SU-DHL-6 (cell line): ENCODE results near the gene NCOA4.
"Not testable (repeated sequence)": the region's sequence is repeated elsewhere in the genome, so short reads cannot be mapped to it uniquely, and the experiment has no call there.

ENCODE experiments used
- H2AFZ ChIP-seq: fragments of 200-600 bp; sonication (generic); 2 replicates; pipeline ENCODE4 v1.6.1; 2014; ENCODE audit warnings: low read depth, mild to moderate bottlenecking, moderate library complexity, mixed read lengths, antibody characterized with exemption, low read length; ENCODE audit not compliant: severe bottlenecking
- H3F3A ChIP-seq: fragments of 200-600 bp; shearing (Covaris generic); 2 replicates; pipeline ENCODE4 v1.6.0; 2016; ENCODE audit warnings: antibody characterized with exemption, mild to moderate bottlenecking; ENCODE audit not compliant: insufficient read depth
- H3K27ac ChIP-seq: fragments of 200-600 bp; sonication (generic); 2 replicates; pipeline ENCODE4 v1.5.1; 2016; ENCODE audit warnings: low read depth, mild to moderate bottlenecking, low read length, moderate library complexity, mixed read lengths
- H3K27me3 ChIP-seq: fragments of 200-600 bp; sonication (generic), shearing (Covaris generic); 2 replicates; pipeline ENCODE4 v1.6.0; 2014; ENCODE audit warnings: mild to moderate bottlenecking, low read length
- H3K36me3 ChIP-seq: fragments of 200-600 bp; sonication (generic); 2 replicates; pipeline ENCODE4 v1.6.1; 2014; ENCODE audit warnings: mild to moderate bottlenecking, low read length, mixed read lengths
- H3K4me2 ChIP-seq: fragments of 300-600, 200-600 bp; shearing (Covaris generic), sonication (generic); 2 replicates; pipeline ENCODE4 v1.6.0; 2014; ENCODE audit warnings: low read length, low read depth, mild to moderate bottlenecking; ENCODE audit not compliant: poor library complexity, severe bottlenecking
- H3K4me3 ChIP-seq: fragments of 200-600 bp; sonication (generic); 2 replicates; pipeline ENCODE4 v1.5.1; 2014; ENCODE audit warnings: antibody characterized with exemption, low read length, mild to moderate bottlenecking, mixed read lengths; ENCODE audit not compliant: insufficient read depth, poor library complexity, severe bottlenecking
- H3K79me2 ChIP-seq: fragments of 200-600 bp; sonication (generic); 2 replicates; pipeline ENCODE4 v1.6.1; 2014; ENCODE audit warnings: mild to moderate bottlenecking, low read length, moderate library complexity; ENCODE audit not compliant: insufficient read depth
- H3K9ac ChIP-seq: fragments of 200-600 bp; sonication (generic); 2 replicates; pipeline ENCODE4 v1.7.0; 2014; ENCODE audit warnings: mild to moderate bottlenecking, low read length
- H3K9me2 ChIP-seq: fragments of 200-600 bp; sonication (generic); replicated peaks from 2 replicates; pipeline ENCODE4 v1.6.1; 2014; ENCODE audit warnings: low read length; ENCODE audit not compliant: insufficient read depth
- H3K9me3 ChIP-seq: fragments of 200-600 bp; sonication (generic); 2 replicates; pipeline ENCODE4 v1.6.1; 2014; ENCODE audit warnings: low read length, mixed read lengths; ENCODE audit not compliant: insufficient read depth
- H4K20me1 ChIP-seq: fragments of 200-600 bp; sonication (generic); 2 replicates; pipeline ENCODE4 v1.6.1; 2014; ENCODE audit warnings: low read depth, mild to moderate bottlenecking, antibody characterized with exemption, low read length, moderate library complexity, mixed read lengths
- CTCF ChIP-seq: fragments of 200-600 bp; sonication (generic); IDR thresholded peaks from one replicate; pipeline ENCODE4 v1.5.1; 2017; ENCODE audit warnings: antibody characterized with exemption, mild to moderate bottlenecking, low read length, moderate library complexity; ENCODE audit not compliant: insufficient read depth, poor library complexity, severe bottlenecking
- EZH2phosphoT487 ChIP-seq: fragments of 200-600 bp; sonication (generic), shearing (Covaris generic); conservative IDR thresholded peaks from 2 replicates; pipeline ENCODE4 v1.6.1; 2018; ENCODE audit warnings: mild to moderate bottlenecking, antibody characterized with exemption, low read length, moderate library complexity, mixed read lengths

Gene NCOA4

GRCh38 chr10:46052057-46052790, 21.8 kb upstream of the NCOA4 start:
- no peaks in the 10 kb centered on the region for H3F3A ChIP-seq
- H3K79me2 ChIP-seq: no peaks in the 10 kb centered on the region
- H3K27ac ChIP-seq: no peak overlapping the region
- no peak overlapping the region for H3K4me3 ChIP-seq
- no peak overlapping the region for H2AFZ ChIP-seq
- H3K9me3 ChIP-seq: no peaks in the 10 kb centered on the region
- H3K27me3 ChIP-seq: no peaks in the 10 kb centered on the region
- no peak overlapping the region for H3K9ac ChIP-seq
- H3K36me3 ChIP-seq: no peaks in the 10 kb centered on the region
- no peaks in the 10 kb centered on the region for H3K9me2 ChIP-seq
- no peaks in the 10 kb centered on the region for H4K20me1 ChIP-seq
- no peak overlapping the region for H3K4me2 ChIP-seq
- TF ChIP-seq CTCF (no peak), EZH2phosphoT487 (no peak)

- Histone ChIP-seq H3K36me3 (no peaks in the 10 kb centered on the region), H3K27ac (no peak overlapping the region), H3K79me2 (no peaks in the 10 kb centered on the region), H2AFZ (no peak overlapping the region), H3K27me3 (no peaks in the 10 kb centered on the region), H3K9ac (no peak overlapping the region), H3F3A (no peaks in the 10 kb centered on the region), H3K9me2 (no peaks in the 10 kb centered on the region), H3K4me3 (no peak overlapping the region), H4K20me1 (no peaks in the 10 kb centered on the region), H3K9me3 (no peaks in the 10 kb centered on the region), H3K4me2 (no peak overlapping the region)
- TF ChIP-seq EZH2phosphoT487: no peak
- TF ChIP-seq CTCF: no peak
Measured at GRCh38 chr10:46050941-46051623, 20.7 kb upstream of the NCOA4 start.

- not testable (repeated sequence) for H3K9ac ChIP-seq, H3K27ac ChIP-seq, H3K9me2 ChIP-seq
Measured at GRCh38 chr10:46049497-46049831, 19.0 kb upstream of the NCOA4 start.

GRCh38 chr10:46048152-46048551, 17.7 kb upstream of the NCOA4 start:
- TF ChIP-seq EZH2phosphoT487 (no peak), CTCF (no peak)

More at GRCh38 chr10:46049497-46049831, 19.0 kb upstream of the NCOA4 start:
- H3F3A ChIP-seq, H3K27me3 ChIP-seq, H3K79me2 ChIP-seq, H3K4me2 ChIP-seq, H3K36me3 ChIP-seq, H2AFZ ChIP-seq, H4K20me1 ChIP-seq, H3K9me3 ChIP-seq, H3K4me3 ChIP-seq: not testable (repeated sequence)

More at GRCh38 chr10:46048152-46048551, 17.7 kb upstream of the NCOA4 start:
- H3K9ac ChIP-seq: no peak overlapping the region
- H3K36me3 ChIP-seq: no peaks in the 10 kb centered on the region
- no peak overlapping the region for H3K4me3 ChIP-seq
- no peaks in the 10 kb centered on the region for H3K79me2 ChIP-seq
- H3K27ac ChIP-seq: no peak overlapping the region
- H3K9me3 ChIP-seq: no peaks in the 10 kb centered on the region
- H3K27me3 ChIP-seq: no peaks in the 10 kb centered on the region
- H3F3A ChIP-seq: no peaks in the 10 kb centered on the region
- H3K9me2 ChIP-seq: no peaks in the 10 kb centered on the region
- no peak overlapping the region for H3K4me2 ChIP-seq
- H2AFZ ChIP-seq: no peak overlapping the region
- no peaks in the 10 kb centered on the region for H4K20me1 ChIP-seq
